GM21360 (cell line): Measurements from ENCODE around the gene SPTB.

Source experiments
- ATAC-seq: cut with Tn5 transposase; IDR thresholded peaks from one replicate; pipeline ENCODE4 v1.9.1; 2021; ENCODE audit warnings: mild to moderate bottlenecking, moderate library complexity; ENCODE audit not compliant: unreplicated experiment

SPTB gene

GRCh38 chr14:64700290-64700689 is 179.4 kb downstream of the SPTB start:
- ATAC-seq: no peak

- no peak for ATAC-seq
Observed at GRCh38 chr14:64698903-64699302, 180.8 kb downstream of the SPTB start.

- no peak for ATAC-seq
Observed at GRCh38 chr14:64696355-64696857, 183.3 kb downstream of the SPTB start.
